Breast epithelium (tissue), 4 donors: Measurements from ENCODE around the gene ATP9B. TPM values are rescaled to one million over a fixed set of nuclear protein-coding genes. Genes with fewer than 3 reads are reported as not detected.

Source experiments
- DNase-seq, 2 donors: peaks; one replicate each; pipeline ENCODE4 v3.0.0-alpha.2; 2019; ENCODE audit warnings: low spot score in 2 of 2
- H3K27ac ChIP-seq, 2 donors: fragments of 200-600 bp; sonication (generic) in 1 of 2; one replicate each; pipeline ENCODE4 v1.5.1; 2016 to 2019; ENCODE audit warnings: mild to moderate bottlenecking in 1 of 2
- H3K27me3 ChIP-seq, 2 donors: fragments of 200-600 bp; sonication (generic) in 1 of 2; one replicate each; pipeline versions ENCODE4 v1.5.1 to v1.6.0; 2017 to 2019; ENCODE audit warnings: control low read depth in 1 of 2, mild to moderate bottlenecking in 1 of 2
- H3K36me3 ChIP-seq: fragments of 200-600 bp; one replicate; pipeline ENCODE4 v1.5.1; 2019
- H3K4me1 ChIP-seq, 2 donors: fragments of 200-600 bp; sonication (generic); one replicate each; pipeline ENCODE4 v1.5.1; 2016 to 2019; ENCODE audit warnings: control low read depth in 1 of 2
- H3K4me3 ChIP-seq, 3 donors: fragments of 200-600 bp; sonication (generic); 1 replicate in 2 of 3; 2 replicates in 1 of 3; pipeline ENCODE4 v1.5.1; 2016 to 2019; ENCODE audit warnings: mild to moderate bottlenecking in 3 of 3, moderate library complexity in 2 of 3
- H3K9me3 ChIP-seq, 2 donors: fragments of 200-600 bp; sonication (generic) in 1 of 2; one replicate each; pipeline ENCODE4 v1.5.1; 2016 to 2019; ENCODE audit warnings: control low read depth in 1 of 2
- POLR2A ChIP-seq: fragments of 450-650 bp; IDR thresholded peaks from one replicate; pipeline ENCODE4 v1.6.1; 2016; ENCODE audit warnings: antibody characterized with exemption, mild to moderate bottlenecking, moderate library complexity
- POLR2AphosphoS5 ChIP-seq, 3 donors: sonication (generic); formaldehyde crosslinking; IDR thresholded peaks; one replicate each; pipeline ENCODE4 v1.6.1; 2017; ENCODE audit warnings: antibody characterized with exemption in 3 of 3
- intact Hi-C: fragments of 100-400 bp; cut with DNase I; formaldehyde crosslinking; loops from one replicate; pipeline ENCODE4 v1.15.1; 2023; ENCODE audit warnings: low total_unique reads
- total RNA-seq, 3 donors: library from RNA; depleted of rRNA; stranded (reverse); fragments of >200 nt; gene quantifications; one replicate each; pipeline ENCODE4 v1.1.0, GENCODE V29; 2016
- TF ChIP-seq, protein P1 (sequence below), 3 donors: fragments of 450-650 bp; IDR thresholded peaks; one replicate each; pipeline ENCODE4 v1.5.1; 2016 to 2017; ENCODE audit warnings: antibody characterized with exemption in 3 of 3, mild to moderate bottlenecking in 3 of 3, moderate library complexity in 3 of 3

The ATP9B gene
- total RNA-seq, 3 donors from 2014 or later = 42.1 to 55.9 (median 54.4) TPM

DNA sequence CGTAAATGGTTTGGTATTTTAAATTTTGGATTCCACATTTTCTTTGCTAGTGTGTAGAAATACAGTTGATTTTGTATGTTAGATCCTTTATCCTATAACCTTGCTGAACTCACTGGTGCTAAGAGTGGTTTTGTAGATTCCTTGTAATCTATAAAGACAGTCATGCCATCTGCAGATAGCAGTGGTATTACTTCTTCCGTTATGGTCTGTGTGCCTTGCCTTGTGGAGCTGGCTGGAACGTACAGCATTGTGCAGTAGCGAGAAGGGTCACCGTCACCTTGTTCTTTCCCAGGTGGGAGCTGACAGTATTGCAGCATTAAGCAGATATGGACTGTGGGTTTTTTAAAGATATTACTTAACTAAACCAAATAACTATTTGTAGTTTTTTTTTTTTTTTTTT is 33.7 kb downstream of the ATP9B start:
- H3K9me3 ChIP-seq = no peaks in the 10 kb centered on the region
- intact Hi-C loops = no loop called here
- TF ChIP-seq POLR2AphosphoS5 (IDR thresholded peaks at IDR 0.05) = no peak
- TF ChIP-seq POLR2A = no peak
- TF ChIP-seq, protein P1, sequence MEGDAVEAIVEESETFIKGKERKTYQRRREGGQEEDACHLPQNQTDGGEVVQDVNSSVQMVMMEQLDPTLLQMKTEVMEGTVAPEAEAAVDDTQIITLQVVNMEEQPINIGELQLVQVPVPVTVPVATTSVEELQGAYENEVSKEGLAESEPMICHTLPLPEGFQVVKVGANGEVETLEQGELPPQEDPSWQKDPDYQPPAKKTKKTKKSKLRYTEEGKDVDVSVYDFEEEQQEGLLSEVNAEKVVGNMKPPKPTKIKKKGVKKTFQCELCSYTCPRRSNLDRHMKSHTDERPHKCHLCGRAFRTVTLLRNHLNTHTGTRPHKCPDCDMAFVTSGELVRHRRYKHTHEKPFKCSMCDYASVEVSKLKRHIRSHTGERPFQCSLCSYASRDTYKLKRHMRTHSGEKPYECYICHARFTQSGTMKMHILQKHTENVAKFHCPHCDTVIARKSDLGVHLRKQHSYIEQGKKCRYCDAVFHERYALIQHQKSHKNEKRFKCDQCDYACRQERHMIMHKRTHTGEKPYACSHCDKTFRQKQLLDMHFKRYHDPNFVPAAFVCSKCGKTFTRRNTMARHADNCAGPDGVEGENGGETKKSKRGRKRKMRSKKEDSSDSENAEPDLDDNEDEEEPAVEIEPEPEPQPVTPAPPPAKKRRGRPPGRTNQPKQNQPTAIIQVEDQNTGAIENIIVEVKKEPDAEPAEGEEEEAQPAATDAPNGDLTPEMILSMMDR (IDR thresholded peaks at IDR 0.05) = no peak
- H3K27ac ChIP-seq = no peak overlapping the region
- H3K36me3 ChIP-seq = no peaks in the 10 kb centered on the region
- H3K27me3 ChIP-seq = no peaks in the 10 kb centered on the region
- H3K4me1 ChIP-seq = no peaks in the 10 kb centered on the region
- no peak for DNase-seq
- no peak overlapping the region for H3K4me3 ChIP-seq

DNA sequence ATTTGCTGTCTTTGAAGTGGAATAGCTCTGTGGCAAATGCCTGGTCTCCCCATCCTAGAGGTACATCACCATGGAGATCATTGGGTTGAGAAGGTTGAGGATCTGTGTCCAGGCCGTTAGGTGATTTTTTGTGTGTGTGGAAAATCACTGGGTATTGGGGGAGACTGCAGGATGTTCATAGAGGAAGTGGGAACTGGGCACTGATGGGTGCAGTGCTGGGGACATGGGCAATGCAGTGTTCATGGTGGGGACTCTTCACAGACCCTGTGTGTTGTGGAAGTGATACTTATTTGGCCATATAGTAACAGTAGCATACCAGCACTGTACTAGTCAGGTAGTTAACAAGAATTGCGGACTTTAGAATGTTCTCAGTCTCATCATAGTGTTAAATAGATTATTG is 34.9 kb downstream of the ATP9B start:
- Histone ChIP-seq H3K4me1 (no peaks in the 10 kb centered on the region), H3K27ac (no peak overlapping the region), H3K4me3 (no peak overlapping the region), H3K9me3 (no peaks in the 10 kb centered on the region), H3K27me3 (no peaks in the 10 kb centered on the region), H3K36me3 (no peaks in the 10 kb centered on the region)
- TF ChIP-seq POLR2AphosphoS5 (IDR thresholded peaks at IDR 0.05) = no peak
- TF ChIP-seq POLR2A = no peak
- TF ChIP-seq, protein P1 (IDR thresholded peaks at IDR 0.05) = no peak
- no peak for DNase-seq
- intact Hi-C loops = no loop called here

DNA sequence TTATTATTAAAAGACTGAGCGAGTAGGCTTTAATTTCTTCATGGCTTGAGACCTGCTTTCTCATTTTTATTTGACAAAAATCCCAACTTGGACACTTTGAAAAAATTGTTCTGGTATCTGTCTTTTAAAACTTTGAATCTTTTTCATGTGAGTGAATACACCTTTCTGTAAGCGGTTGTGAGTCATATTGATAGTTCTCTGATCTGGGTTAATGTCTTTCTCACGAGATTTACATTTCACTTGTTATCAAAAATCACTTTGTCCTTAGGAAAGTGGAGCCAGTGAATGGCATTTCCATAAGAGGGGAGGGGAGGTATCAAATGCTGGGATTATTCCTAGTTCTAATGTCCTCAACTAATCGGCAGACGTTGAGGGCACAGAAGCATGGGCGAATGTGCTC is 36.3 kb downstream of the ATP9B start:
- Histone ChIP-seq H3K36me3 (no peaks in the 10 kb centered on the region), H3K4me1 (no peaks in the 10 kb centered on the region), H3K27me3 (no peaks in the 10 kb centered on the region), H3K27ac (no peak overlapping the region), H3K4me3 (no peak overlapping the region), H3K9me3 (no peaks in the 10 kb centered on the region)
- TF ChIP-seq POLR2AphosphoS5 (IDR thresholded peaks at IDR 0.05) = no peak
- no peak for DNase-seq
- intact Hi-C loops = no loop called here

DNA sequence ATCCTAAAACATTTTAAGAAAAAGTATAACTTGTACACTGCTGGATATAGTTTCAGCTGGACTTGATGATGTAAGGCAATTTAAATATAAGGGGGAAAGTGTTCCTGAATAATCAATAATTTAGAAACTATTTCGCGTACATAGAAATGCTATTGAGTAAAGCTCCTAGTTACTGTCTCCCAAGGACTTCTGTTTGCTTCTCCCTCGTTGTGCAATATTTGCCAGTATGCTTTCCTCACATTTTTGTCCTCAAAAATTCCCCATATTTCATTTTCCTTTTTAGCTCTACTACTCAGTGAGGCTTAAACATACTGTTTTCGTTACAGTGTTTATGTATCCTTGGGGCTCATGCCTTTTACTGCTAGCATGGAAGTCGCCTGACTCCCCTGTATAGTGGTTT is 36.9 kb downstream of the ATP9B start:
- H3K27me3 ChIP-seq = no peaks in the 10 kb centered on the region
- no peak overlapping the region for H3K4me3 ChIP-seq
- no peak for TF ChIP-seq POLR2AphosphoS5 (IDR thresholded peaks at IDR 0.05)
- TF ChIP-seq, protein P1 (IDR thresholded peaks at IDR 0.05) = no peak
- TF ChIP-seq POLR2A = no peak
- no peak overlapping the region for H3K27ac ChIP-seq
- intact Hi-C loops = no loop called here
- no peaks in the 10 kb centered on the region for H3K4me1 ChIP-seq
- H3K36me3 ChIP-seq = no peaks in the 10 kb centered on the region
- no peaks in the 10 kb centered on the region for H3K9me3 ChIP-seq
- DNase-seq = no peak

DNA sequence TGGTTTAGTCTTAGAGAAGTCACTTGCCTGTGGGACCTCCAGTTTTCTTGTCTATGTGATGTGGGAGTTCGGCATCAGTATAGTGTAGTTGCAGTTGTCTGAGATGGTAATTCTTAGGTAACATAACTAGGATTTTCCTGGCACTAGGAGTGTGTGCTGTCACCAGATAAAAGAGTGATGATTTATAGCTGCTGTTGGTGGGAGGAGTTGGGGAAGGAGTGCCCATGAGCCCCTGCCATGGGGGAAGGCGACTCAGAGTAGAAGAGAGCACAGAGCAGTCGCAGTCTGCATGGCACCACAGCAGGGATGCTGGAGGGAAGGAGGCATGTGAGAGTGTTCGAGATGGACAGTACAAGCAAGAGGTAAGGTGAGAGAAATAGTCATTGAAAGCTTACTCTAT is 38.7 kb downstream of the ATP9B start:
- H3K4me3 ChIP-seq = no peak overlapping the region

More for the DNA sequence above, 38.7 kb downstream of the ATP9B start:
- no peaks in the 10 kb centered on the region for H3K36me3 ChIP-seq
- no peaks in the 10 kb centered on the region for H3K4me1 ChIP-seq
- no peaks in the 10 kb centered on the region for H3K27me3 ChIP-seq
- no peak for DNase-seq
- H3K27ac ChIP-seq = no peak overlapping the region
- intact Hi-C loops = no loop called here
- H3K9me3 ChIP-seq = no peaks in the 10 kb centered on the region
- no peak for TF ChIP-seq POLR2AphosphoS5 (IDR thresholded peaks at IDR 0.05)
- no peak for TF ChIP-seq POLR2A
- TF ChIP-seq, protein P1 (IDR thresholded peaks at IDR 0.05) = no peak
